IMR-90 (cell line): Measurements from ENCODE around the gene THSD7B. TPM values are rescaled to one million over a fixed set of nuclear protein-coding genes. Genes with fewer than 3 reads are reported as not detected.

Experiments used
- ATAC-seq: fragments of 200-7000 bp; cut with Tn5 transposase; 2 replicates; pipeline ENCODE4 v1.9.1; 2020; ENCODE audit warnings: low read depth, mild to moderate bottlenecking, moderate library complexity
- BruUV-seq: library from RNA; stranded (reverse); fragments of 400-500 nt; replicated peaks from 2 replicates; lab custom pipeline; 2021; lab: Mats Ljungman, UMichigan
- CTCF ChIA-PET: fragments of 300-600 bp; formaldehyde crosslinking; extraction: SDS; loops from one replicate; lab custom pipeline; 2021; ENCODE audit warnings: antibody characterized with exemption; lab: Yijun Ruan, JAX
- POLR2A ChIA-PET: fragments of 300-600 bp; sonication (Branson Sonifier 250); formaldehyde crosslinking; loops from one replicate; lab custom pipeline; 2022; ENCODE audit warnings: antibody characterized with exemption; ENCODE audit not compliant: unreplicated experiment; lab: Charles Lee
- DNase-seq: peaks from one replicate; pipeline ENCODE4 v3.0.0; 2013
- H2AFZ ChIP-seq: replicated peaks from 2 replicates; pipeline ENCODE3; 2013; ENCODE audit warnings: low read length, mild to moderate bottlenecking; ENCODE audit not compliant: poor library complexity
- H2AK5ac ChIP-seq: 2 replicates; pipeline ENCODE4 v1.6.1; 2013; ENCODE audit warnings: low read depth, low read length, inconsistent platforms
- H2AK9ac ChIP-seq: replicated peaks from 2 replicates; pipeline ENCODE3; 2013; ENCODE audit warnings: mild to moderate bottlenecking, low read depth, low read length, moderate library complexity; ENCODE audit not compliant: poor library complexity
- H2BK120ac ChIP-seq: 2 replicates; pipeline ENCODE4 v1.6.1; 2013; ENCODE audit warnings: low read depth, low read length, inconsistent platforms
- H2BK15ac ChIP-seq: 3 replicates; pipeline ENCODE4 v1.6.1; 2013; ENCODE audit warnings: low read depth, low read length, inconsistent platforms
- H2BK20ac ChIP-seq: 2 replicates; pipeline ENCODE4 v1.6.1; 2013; ENCODE audit warnings: low read depth, mild to moderate bottlenecking, inconsistent platforms, low read length, moderate library complexity
- H2BK5ac ChIP-seq: 2 replicates; pipeline ENCODE4 v1.6.1; 2013; ENCODE audit warnings: mild to moderate bottlenecking, low read depth, low read length, inconsistent platforms; ENCODE audit not compliant: poor library complexity, severe bottlenecking
- H3K14ac ChIP-seq: replicated peaks from 2 replicates; pipeline ENCODE4 v1.6.1; 2013; ENCODE audit warnings: low read depth, low read length, inconsistent platforms
- H3K18ac ChIP-seq: 2 replicates; pipeline ENCODE4 v1.6.1; 2013; ENCODE audit warnings: low read depth, low read length, control low read depth
- H3K23ac ChIP-seq: 2 replicates; pipeline ENCODE4 v1.6.1; 2013; ENCODE audit warnings: low read depth, low read length, inconsistent platforms
- H3K27ac ChIP-seq: 2 replicates; pipeline ENCODE4 v1.5.1; 2013; ENCODE audit warnings: mild to moderate bottlenecking, control low read depth, low read length; ENCODE audit not compliant: insufficient read depth
- H3K27me3 ChIP-seq: 2 replicates; pipeline ENCODE4 v1.6.1; 2013; ENCODE audit warnings: low read length; ENCODE audit not compliant: control insufficient read depth, insufficient read depth
- H3K36me3 ChIP-seq: 2 replicates; pipeline ENCODE4 v1.6.1; 2013; ENCODE audit warnings: low read length, mixed read lengths; ENCODE audit not compliant: control insufficient read depth, insufficient read depth
- H3K4ac ChIP-seq: 2 replicates; pipeline ENCODE4 v1.6.1; 2013; ENCODE audit warnings: low read depth, low read length, inconsistent platforms
- H3K4me1 ChIP-seq: 2 replicates; pipeline ENCODE4 v1.6.1; 2013; ENCODE audit warnings: low read length, mixed read lengths; ENCODE audit not compliant: control insufficient read depth, insufficient read depth
- H3K4me2 ChIP-seq: 2 replicates; pipeline ENCODE4 v1.6.1; 2013; ENCODE audit warnings: low read depth, mild to moderate bottlenecking, control low read depth, low read length, moderate library complexity
- H3K4me3 ChIP-seq: 2 replicates; pipeline ENCODE4 v1.5.1; 2013; ENCODE audit warnings: low read depth, mild to moderate bottlenecking, control low read depth, low read length, moderate library complexity; ENCODE audit not compliant: insufficient read depth
- H3K56ac ChIP-seq: 2 replicates; pipeline ENCODE4 v1.6.1; 2013; ENCODE audit warnings: low read length, inconsistent platforms; ENCODE audit not compliant: insufficient read depth; ENCODE audit errors: extremely low read depth
- H3K79me1 ChIP-seq, 2 experiments: 2 replicates each; pipeline ENCODE4 v1.6.1; 2013; ENCODE audit warnings: low read length in 2 of 2, inconsistent platforms in 1 of 2, low read depth in 1 of 2
- H3K9ac ChIP-seq: 2 replicates; pipeline ENCODE4 v1.6.1; 2013; ENCODE audit warnings: low read depth, low read length, control low read depth
- H3K9me1 ChIP-seq: 2 replicates; pipeline ENCODE4 v1.6.1; 2013; ENCODE audit warnings: low read length, inconsistent platforms; ENCODE audit not compliant: insufficient read depth
- H3K9me3 ChIP-seq: 2 replicates; pipeline ENCODE4 v1.6.1; 2013; ENCODE audit warnings: low read length; ENCODE audit not compliant: control insufficient read depth, insufficient read depth
- H4K20me1 ChIP-seq: 2 replicates; pipeline ENCODE4 v1.6.1; 2013; ENCODE audit warnings: low read length, inconsistent platforms; ENCODE audit not compliant: insufficient read depth
- H4K5ac ChIP-seq: 2 replicates; pipeline ENCODE4 v1.6.1; 2013; ENCODE audit warnings: mild to moderate bottlenecking, low read depth, low read length, control low read depth
- H4K8ac ChIP-seq, 2 experiments: 2 replicates each; pipeline ENCODE4 v1.6.1; 2013; ENCODE audit warnings: low read depth in 2 of 2, low read length in 2 of 2, control low read depth in 1 of 2, inconsistent platforms in 1 of 2
- H4K91ac ChIP-seq: 2 replicates; pipeline ENCODE4 v1.6.1; 2013; ENCODE audit warnings: low read depth, low read length, inconsistent platforms; ENCODE audit not compliant: insufficient read depth
- MAFK ChIP-seq: IDR thresholded peaks from 2 replicates; pipeline ENCODE4 v1.6.1; 2012; ENCODE audit warnings: low read depth, low read length, improper control_type of control experiment
- WGBS, 2 experiments: methylation state at CpG; one replicate each; pipeline versions ENCODE4 v1.1.5 to v1.1.7; 2013; ENCODE audit warnings: missing lambda C conversion rate in 2 of 2; ENCODE audit not compliant: insufficient read length in 1 of 2; ENCODE audit errors: extremely low coverage in 2 of 2; 5-methylcytosine and 5-hydroxymethylcytosine counted together
- dilution Hi-C: fragments of 300-500 bp; cut with HindIII; formaldehyde crosslinking; loops from one replicate; pipeline ENCODE4 v1.14.3; 2018; ENCODE audit warnings: low sequenced_read_pairs; ENCODE audit not compliant: unreplicated experiment
- in situ Hi-C: fragments of 300-500 bp; cut with MboI; formaldehyde crosslinking; loops from 3 replicates; pipeline ENCODE4 v1.14.3; 2019; ENCODE audit warnings: low sequenced_read_pairs, inconsistent platforms, mixed read lengths
- intact Hi-C: fragments of 100-400 bp; cut with micrococcal nuclease; formaldehyde crosslinking; loops from 2 replicates; pipeline ENCODE4 v1.10.0; 2022
- polyA plus RNA-seq, 3 experiments: library from polyadenylated mRNA; depleted of rRNA; stranded (reverse); fragments of >200 nt; gene quantifications; 2 replicates each; pipeline ENCODE4 v1.2.3, GENCODE V29; 2012; ENCODE audit warnings: low replicate concordance in 1 of 3
- total RNA-seq: library from RNA; depleted of rRNA; stranded (reverse); fragments of >200 nt; gene quantifications from 2 replicates; pipeline ENCODE4 v1.2.3, GENCODE V29; 2012

The THSD7B gene
- total and polyA plus RNA-seq, 2 of the 4 experiments (the other 2 are of a cell fraction), result not detected

DNA sequence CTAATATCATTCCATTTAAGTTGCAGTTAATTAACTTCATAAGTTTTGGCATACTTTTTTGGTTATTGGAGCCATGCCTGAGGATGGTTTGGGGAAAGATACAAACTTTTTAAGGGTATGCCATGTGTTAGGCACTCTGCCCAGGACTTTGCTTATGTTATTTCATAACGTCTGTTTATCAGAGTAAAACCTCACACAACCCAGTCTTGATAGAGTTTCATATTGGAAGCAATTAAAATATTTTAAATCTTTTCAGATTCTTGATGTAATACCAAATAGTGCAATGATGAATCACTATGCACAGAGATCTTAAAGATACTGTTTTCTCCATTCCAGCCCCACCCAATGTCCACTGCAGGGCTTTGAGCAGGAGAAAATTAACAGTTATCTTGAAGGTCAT lies 669.8 kb downstream of the THSD7B start:
- Histone ChIP-seq H3K9me3 (peaks cover 6% of the 10 kb centered on the region), H2BK15ac (no peak overlapping the region), H3K23ac (no peak overlapping the region), H2BK120ac (no peak overlapping the region), H2AK9ac (no peak overlapping the region), H4K91ac (no peak overlapping the region), H3K79me1 (no peaks in the 10 kb centered on the region), H2BK5ac (no peak overlapping the region), H3K4me3 (no peak overlapping the region), H3K56ac (no peak overlapping the region), H3K27ac (no peak overlapping the region), H3K9ac (no peak overlapping the region), H3K36me3 (no peaks in the 10 kb centered on the region), H4K5ac (no peak overlapping the region), H2BK20ac (no peak overlapping the region), H3K4me2 (no peak overlapping the region), H4K8ac (no peak overlapping the region), H2AK5ac (no peak overlapping the region), H3K14ac (no peak overlapping the region), H2AFZ (no peak overlapping the region), H4K20me1 (no peaks in the 10 kb centered on the region), H3K4ac (no peak overlapping the region), H3K9me1 (no peaks in the 10 kb centered on the region), H3K27me3 (no peaks in the 10 kb centered on the region), H3K4me1 (no peaks in the 10 kb centered on the region), H3K18ac (no peak overlapping the region)
- intact Hi-C loops, result no loop called here
- WGBS, 2 experiments, result no CpG with 5 or more reads among the region's 1 CpG
- ChIA-PET CTCF (no interaction called here), POLR2A (no interaction called here)
- ATAC-seq (no peak), DNase-seq (no peak)
- TF ChIP-seq MAFK, result no peak
- no TSS peak for BruUV-seq
- in situ Hi-C loops, result no loop called here
- dilution Hi-C loops, result no loop called here
